ENCODE measurements around the gene SLC25A26.
A peak's percentile ranks its signal among the peaks of the same experiment; 100 is the strongest.

SLC25A26 gene

GRCh38 chr3:66396888-66397287, 176.1 kb downstream of the SLC25A26 start:
- no peak for DNase-seq (ENCODE audit: low read depth)

- peak; percentile 31 for DNase-seq (ENCODE audit: low read depth)
Measured at GRCh38 chr3:66397745-66398144, 176.9 kb downstream of the SLC25A26 start.

GRCh38 chr3:66398228-66399025, 177.6 kb downstream of the SLC25A26 start:
- DNase-seq (ENCODE audit: low read depth): peak; percentile 30

GRCh38 chr3:66399529-66400232, 178.9 kb downstream of the SLC25A26 start:
- no peak for DNase-seq (ENCODE audit: low read depth)

- DNase-seq (ENCODE audit: low read depth): no peak
Measured at GRCh38 chr3:66400411-66401156, 179.8 kb downstream of the SLC25A26 start.

GRCh38 chr3:66401157-66401550, 180.4 kb downstream of the SLC25A26 start:
- no peak for DNase-seq (ENCODE audit: low read depth)

GRCh38 chr3:66401675-66402491, 181.1 kb downstream of the SLC25A26 start:
- no peak for DNase-seq (ENCODE audit: low read depth)

- no peak for DNase-seq (ENCODE audit: low read depth)
Measured at GRCh38 chr3:66402596-66403290, 181.9 kb downstream of the SLC25A26 start.

GRCh38 chr3:66403323-66403990, 182.7 kb downstream of the SLC25A26 start:
- DNase-seq (ENCODE audit: low read depth): peak; percentile 44

GRCh38 chr3:66404197-66404596, 183.4 kb downstream of the SLC25A26 start:
- no peak for DNase-seq (ENCODE audit: low read depth)

GRCh38 chr3:66404903-66405700, 184.3 kb downstream of the SLC25A26 start:
- no peak for DNase-seq (ENCODE audit: low read depth)

- DNase-seq (ENCODE audit: low read depth): peak; percentile 86
Measured at GRCh38 chr3:66405701-66406091, 184.9 kb downstream of the SLC25A26 start.

- no peak for DNase-seq (ENCODE audit: low read depth)
Measured at GRCh38 chr3:66406163-66406562, 185.4 kb downstream of the SLC25A26 start.

- no peak for DNase-seq (ENCODE audit: low read depth)
Measured at GRCh38 chr3:66406831-66407610, 186.2 kb downstream of the SLC25A26 start.

- DNase-seq (ENCODE audit: low read depth): peak; percentile 55
Measured at GRCh38 chr3:66407611-66408218, 186.9 kb downstream of the SLC25A26 start.

GRCh38 chr3:66409771-66410754, 189.3 kb downstream of the SLC25A26 start:
- no peak for DNase-seq (ENCODE audit: low read depth)

- DNase-seq (ENCODE audit: low read depth): no peak
Measured at GRCh38 chr3:66410976-66411375, 190.2 kb downstream of the SLC25A26 start.

Measured in EH (cell line).